ENCODE measurements around the gene PUSL1.

DNA sequence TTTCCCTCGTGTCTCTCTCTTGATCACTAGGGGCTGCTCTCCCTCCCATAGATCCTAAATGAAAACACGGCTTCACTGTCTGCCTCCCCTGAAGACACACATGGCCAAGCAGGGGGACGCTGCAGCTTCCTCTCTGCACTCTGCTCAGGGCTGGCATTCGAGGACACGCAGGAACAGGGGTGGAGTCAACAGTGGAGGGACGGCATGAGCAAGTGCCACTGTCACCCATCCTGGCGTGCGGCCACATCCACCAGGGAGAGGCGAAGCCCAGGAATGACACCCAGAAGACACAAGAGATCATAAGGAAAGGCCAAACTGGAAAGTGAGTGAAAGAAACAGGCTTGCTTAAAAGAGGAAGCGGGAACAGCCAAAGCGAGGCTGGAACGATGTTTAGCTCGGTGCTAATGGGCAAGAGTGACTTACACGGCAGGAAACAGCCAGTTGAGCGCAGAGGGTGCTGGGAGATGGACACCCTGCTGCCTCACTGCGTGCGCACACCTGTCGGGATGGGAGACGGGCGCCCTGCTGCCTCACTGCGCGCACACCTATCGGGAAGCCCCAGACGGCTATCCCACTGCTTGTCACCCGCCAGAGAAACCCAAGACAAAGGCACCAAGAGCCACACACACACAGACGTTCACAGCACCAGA, 48.3 kb upstream of the PUSL1 start:
- TF ChIP-seq, protein P1, sequence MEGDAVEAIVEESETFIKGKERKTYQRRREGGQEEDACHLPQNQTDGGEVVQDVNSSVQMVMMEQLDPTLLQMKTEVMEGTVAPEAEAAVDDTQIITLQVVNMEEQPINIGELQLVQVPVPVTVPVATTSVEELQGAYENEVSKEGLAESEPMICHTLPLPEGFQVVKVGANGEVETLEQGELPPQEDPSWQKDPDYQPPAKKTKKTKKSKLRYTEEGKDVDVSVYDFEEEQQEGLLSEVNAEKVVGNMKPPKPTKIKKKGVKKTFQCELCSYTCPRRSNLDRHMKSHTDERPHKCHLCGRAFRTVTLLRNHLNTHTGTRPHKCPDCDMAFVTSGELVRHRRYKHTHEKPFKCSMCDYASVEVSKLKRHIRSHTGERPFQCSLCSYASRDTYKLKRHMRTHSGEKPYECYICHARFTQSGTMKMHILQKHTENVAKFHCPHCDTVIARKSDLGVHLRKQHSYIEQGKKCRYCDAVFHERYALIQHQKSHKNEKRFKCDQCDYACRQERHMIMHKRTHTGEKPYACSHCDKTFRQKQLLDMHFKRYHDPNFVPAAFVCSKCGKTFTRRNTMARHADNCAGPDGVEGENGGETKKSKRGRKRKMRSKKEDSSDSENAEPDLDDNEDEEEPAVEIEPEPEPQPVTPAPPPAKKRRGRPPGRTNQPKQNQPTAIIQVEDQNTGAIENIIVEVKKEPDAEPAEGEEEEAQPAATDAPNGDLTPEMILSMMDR (IDR thresholded peaks at IDR 0.05), result no peak
- TF ChIP-seq ZSCAN20 (CRISPR knock-in tag; IDR thresholded peaks at IDR 0.05) (no peak), KDM5A (IDR thresholded peaks at IDR 0.05) (no peak), POLR2A (IDR thresholded peaks at IDR 0.05; ENCODE audit: low read length) (no peak), HDAC2 (IDR thresholded peaks at IDR 0.05) (no peak), RAD21 (conservative IDR thresholded peaks at IDR 0.05 in 1 of 2, IDR thresholded peaks at IDR 0.05 in 1 of 2) (no peak)
